Loucy (cell line): ENCODE results near the gene EFL1.

ENCODE experiments used
- EZH2phosphoT487 ChIP-seq: fragments of 200-600 bp; IDR thresholded peaks from 2 replicates; pipeline ENCODE4 v1.6.1; 2018; ENCODE audit warnings: antibody characterized with exemption, mild to moderate bottlenecking, moderate library complexity, borderline replicate concordance
- TF ChIP-seq, protein P1 (sequence below): fragments of 200-600 bp; sonication (generic); conservative IDR thresholded peaks from 2 replicates; pipeline ENCODE4 v1.5.1; 2014; ENCODE audit warnings: mild to moderate bottlenecking, antibody characterized with exemption, low read length

DNA sequence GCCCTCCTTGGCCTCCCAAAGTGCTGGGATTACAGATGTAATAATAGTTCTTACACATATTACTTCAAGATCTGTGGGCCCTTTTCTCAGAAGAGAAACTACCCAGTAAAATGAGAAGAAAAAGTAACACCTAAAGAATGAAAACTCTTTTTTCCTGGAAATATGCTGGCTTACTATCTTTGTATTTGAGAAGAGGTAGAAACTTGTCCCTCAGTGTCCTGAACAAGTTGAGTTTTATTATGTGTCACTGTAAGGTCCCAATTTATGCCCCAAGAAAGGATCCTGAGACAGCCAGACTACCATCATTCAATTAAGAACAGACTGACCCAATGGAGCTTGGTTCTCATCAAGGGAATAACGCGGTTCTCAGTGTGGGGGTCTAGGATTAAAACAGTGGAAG, 93.8 kb downstream of the EFL1 start:
- TF ChIP-seq, protein P1, sequence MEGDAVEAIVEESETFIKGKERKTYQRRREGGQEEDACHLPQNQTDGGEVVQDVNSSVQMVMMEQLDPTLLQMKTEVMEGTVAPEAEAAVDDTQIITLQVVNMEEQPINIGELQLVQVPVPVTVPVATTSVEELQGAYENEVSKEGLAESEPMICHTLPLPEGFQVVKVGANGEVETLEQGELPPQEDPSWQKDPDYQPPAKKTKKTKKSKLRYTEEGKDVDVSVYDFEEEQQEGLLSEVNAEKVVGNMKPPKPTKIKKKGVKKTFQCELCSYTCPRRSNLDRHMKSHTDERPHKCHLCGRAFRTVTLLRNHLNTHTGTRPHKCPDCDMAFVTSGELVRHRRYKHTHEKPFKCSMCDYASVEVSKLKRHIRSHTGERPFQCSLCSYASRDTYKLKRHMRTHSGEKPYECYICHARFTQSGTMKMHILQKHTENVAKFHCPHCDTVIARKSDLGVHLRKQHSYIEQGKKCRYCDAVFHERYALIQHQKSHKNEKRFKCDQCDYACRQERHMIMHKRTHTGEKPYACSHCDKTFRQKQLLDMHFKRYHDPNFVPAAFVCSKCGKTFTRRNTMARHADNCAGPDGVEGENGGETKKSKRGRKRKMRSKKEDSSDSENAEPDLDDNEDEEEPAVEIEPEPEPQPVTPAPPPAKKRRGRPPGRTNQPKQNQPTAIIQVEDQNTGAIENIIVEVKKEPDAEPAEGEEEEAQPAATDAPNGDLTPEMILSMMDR: no peak
- no peak for TF ChIP-seq EZH2phosphoT487
